B cell (primary cell): ENCODE data around the gene NTN5.

ENCODE experiments used
- CTCF ChIP-seq: fragments of 200-600 bp; IDR thresholded peaks from one replicate; pipeline ENCODE4 v1.8.0; 2022; ENCODE audit warnings: antibody characterized with exemption, mild to moderate bottlenecking
- EZH2 ChIP-seq: IDR thresholded peaks from 2 replicates; pipeline ENCODE4 v1.6.1; 2012; ENCODE audit warnings: borderline replicate concordance, low read depth, mild to moderate bottlenecking, moderate library complexity, low read length; ENCODE audit not compliant: insufficient read depth, poor library complexity, severe bottlenecking

DNA sequence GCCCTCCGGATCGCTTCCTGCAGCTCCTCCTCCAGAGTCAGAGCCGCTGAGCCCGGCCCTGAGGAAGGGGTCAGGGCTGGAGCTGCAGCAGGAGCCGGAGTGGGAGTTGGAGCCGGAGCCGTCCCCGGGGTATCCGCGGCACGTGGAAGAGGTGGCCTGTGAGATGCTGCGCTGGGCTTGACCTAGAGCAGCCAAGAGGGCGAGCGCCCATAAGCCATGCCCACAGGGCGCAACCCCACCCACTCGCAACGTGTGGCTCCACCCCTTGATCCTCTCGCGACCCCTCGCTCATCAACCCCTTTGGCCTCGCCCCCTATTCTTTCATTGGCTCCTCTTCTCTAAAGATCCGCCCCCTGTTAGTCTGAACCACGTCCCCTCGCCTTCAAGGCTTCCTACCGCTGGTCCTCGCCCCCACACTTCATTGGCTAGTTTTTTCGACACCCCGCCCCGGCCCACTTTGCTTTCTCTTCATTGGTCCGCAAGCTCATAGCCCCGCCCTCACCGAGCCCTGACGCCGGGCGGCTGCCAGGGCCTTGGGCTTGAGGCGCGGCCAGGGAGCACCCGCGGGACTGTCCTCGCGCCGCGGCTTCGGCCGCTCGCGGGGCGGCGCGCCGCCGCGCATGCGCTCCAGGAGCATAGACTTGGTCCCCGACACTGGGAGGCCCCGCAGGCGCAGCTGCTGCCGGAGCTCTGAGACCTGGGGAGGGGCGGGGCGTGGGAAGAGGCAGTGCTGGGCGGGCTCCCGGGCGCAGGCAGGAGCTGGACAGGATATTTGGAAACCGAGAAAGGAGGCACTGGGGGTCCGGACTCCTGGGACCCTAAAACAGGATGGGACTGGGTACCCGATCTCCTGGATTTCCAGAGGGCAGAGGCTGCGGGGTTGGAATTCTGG is 41.3 kb upstream of the NTN5 start:
- TF ChIP-seq EZH2 (no peak), CTCF (no peak)
